Measurements from ENCODE around the gene LUZP2.

The LUZP2 gene

DNA sequence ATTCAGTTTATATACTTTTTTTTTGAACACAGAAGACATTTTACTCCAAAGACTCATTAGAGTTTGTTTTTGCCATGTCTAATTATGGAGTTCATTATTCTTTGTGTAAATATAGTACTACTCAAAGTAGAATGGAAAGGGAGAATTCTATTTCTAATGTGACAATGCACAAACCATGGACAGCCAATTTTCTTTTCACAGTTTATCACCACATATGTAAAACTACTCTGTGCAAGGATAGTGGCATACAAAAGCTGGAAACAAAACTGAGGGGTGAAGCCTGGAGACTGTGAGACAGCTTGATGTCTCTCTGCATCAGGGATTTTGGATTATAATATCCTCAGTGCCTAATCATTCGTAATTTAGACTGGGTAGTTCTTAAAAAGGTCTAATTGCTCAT is 75.5 kb downstream of the LUZP2 start:
- FAIRE-seq, result no peak

DNA sequence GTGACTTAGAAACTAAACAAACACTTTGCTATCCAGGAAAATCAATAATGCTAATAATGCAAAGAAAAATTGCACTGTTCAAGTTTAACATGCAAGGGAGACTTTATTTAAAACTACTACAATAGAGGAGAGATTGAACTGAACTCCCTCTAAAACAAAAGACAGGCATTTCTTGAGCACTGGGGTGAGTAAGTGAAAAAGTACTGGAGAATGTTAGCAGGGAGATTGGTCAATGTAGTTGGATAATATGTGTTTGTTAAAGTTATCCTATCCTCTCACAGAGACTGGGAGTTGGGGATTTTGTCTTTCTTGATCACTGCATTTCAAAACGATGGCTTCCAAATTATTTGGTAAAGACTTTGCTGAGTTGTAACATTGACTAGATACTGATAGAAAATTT is 77.6 kb downstream of the LUZP2 start:
- no peak for FAIRE-seq

DNA sequence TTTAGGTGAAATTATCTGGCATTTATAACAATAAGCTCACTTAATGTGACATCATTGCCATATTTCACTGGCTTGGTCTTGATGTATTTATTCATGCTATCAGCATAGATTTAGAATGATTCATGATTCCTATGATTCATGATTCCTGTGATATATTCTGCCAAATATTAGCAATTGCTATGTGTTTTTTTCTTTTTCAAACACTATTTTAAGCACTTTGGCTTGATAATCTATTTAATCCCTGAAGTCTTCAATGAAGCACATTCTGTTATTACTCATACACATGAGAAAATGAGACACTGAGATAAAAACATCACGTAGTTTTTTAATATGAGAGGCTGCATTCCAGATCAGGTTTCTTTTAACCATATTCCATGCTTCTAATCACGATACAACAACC is 78.5 kb downstream of the LUZP2 start:
- FAIRE-seq, result no peak

DNA sequence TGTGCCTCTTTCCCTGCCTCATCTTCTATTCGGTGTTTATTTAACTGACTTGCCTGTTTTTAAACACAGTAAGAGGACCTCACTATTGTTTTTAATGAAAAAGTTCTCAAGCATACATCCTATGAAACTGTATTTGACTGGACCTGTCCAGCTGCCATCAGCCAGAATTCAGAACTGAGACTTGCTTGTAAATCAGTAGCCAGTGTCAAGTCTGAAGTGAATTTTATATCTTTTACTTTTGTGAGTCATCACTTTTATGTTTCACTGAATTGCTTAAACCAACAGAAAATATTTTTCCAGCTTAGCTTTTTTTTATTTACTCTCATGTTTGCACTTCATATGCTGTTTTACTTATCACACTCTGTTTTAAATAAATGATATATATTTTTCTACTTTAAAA is 88.3 kb downstream of the LUZP2 start:
- no peak for FAIRE-seq

DNA sequence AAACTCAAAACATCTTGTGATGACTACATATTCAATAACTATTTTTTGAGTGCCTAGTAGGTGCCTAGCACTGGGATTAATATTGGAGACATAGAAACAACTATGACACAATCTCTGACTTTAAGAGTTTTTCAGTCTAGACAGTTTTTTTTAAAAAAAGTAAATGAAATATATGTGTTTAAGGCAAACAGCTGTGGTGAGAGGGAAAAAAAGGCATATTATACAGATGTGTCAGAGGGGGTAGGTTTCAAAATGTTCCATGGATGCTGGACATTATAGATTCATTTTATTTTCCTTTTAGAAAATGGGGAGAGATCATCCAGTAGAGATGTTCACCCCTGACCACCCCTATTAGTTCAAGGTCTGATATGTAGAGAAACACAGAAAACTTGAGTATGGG is 90.8 kb downstream of the LUZP2 start:
- FAIRE-seq, result no peak

DNA sequence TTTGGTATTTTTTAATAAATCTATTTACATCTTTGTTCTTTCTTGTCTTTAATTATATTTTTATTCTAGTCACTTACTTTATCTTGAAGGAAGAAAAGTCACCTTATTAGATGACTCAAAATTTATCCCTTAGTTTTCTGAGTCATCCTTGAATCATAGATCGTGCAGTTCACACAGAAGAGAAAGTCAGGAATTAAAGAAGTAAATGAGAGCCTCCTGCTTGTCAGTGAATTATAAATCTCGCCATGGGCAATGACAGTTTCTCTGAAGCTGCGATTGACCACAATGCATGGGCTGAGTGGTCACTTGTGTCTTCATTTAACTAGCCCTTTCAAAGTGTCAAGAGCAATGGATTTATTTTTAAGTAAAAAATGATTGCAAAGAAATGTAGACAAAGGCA is 91.2 kb downstream of the LUZP2 start:
- no peak for FAIRE-seq

DNA sequence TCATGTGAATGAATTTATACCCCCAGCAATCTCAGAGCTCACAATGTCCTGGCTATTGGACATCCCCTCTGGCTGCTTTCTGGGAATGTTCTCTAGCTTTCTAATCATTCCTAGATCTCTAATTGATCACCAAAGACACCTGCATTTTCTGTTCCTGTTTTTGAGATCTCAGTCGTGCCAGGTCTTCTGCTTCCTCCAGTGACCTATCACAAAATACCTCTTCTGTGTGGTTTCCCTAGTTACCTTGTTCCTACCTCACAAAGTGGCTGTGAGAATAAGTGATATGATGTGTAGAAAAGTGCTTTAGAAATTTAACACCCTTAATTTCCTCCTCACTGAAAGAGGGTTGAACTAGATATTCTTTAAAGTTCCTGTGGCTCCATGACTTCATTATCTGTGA is 92.2 kb downstream of the LUZP2 start:
- FAIRE-seq, result no peak

DNA sequence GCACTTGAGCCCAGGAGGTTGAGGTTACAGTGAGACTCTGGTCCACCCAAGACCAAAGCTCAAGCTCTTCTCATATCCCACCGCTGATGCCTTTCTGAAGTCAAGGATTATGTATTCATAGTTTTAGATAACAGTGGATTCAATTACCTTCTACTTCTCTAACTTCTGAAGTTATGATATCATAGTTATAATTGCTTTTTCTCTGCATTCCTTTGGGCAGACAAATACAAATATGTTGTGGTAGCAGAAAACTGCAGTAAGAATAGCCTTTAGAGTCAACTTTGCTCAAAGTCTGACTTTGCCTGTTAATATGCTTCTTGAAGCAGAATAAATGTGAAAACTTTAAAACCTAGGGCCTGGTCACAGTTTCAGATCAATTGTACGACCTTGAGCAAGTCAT is 94.4 kb downstream of the LUZP2 start:
- FAIRE-seq, result no peak

DNA sequence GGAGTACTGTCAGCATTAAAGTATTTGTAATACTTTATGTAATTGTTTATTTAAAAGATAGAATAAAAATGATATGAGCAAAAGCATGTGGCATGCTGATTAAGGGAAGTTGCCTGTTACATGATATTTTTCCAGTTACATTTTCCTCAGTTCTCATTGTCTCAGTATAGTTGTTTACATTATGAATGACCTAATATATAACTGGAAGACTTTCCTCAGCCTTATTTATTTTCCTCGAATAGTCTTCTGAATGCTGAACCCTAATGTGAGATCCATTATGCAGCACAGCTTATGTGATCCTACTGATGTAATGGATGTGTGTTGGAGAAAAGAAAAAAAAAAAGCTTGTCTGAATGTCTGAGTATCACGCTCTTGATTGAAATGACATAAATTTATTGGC is 95.5 kb downstream of the LUZP2 start:
- FAIRE-seq, result no peak

DNA sequence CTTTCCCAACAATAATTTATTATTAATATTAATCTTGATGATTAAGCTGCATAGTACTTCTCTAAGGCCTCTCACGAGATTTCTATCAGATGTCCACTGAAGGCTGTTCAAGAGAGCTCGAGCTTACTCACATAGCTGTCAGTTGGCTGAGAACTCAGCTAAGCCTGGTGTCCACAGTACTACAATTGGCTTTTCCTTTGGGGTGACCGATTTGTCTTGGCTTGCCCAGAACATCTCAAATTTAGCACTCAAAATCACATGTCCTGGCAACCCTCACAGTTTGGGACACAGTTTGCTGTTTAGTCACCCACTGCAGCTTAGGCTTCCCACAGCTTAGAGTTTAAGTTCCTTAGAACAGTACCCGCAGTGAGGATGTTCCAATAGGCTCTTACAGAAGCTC is 96.5 kb downstream of the LUZP2 start:
- no peak for FAIRE-seq

DNA sequence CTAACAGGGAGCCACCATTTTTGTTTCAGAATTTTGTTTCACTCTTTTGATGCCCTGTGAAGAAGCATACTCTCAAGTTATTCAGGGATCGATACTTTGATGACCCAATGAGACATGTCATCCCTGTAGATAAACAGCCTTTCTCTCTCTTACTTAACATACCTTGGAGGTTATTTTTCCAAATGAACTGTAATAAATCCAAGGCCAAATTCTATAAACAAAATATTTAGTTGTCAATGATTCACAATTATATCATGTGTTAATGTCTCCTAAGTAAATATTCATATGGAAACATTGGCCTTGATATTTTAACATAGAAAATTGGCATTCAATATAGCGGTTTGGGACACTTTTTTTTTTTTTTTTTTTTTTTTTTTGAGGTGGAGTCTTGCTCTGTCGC is 97.5 kb downstream of the LUZP2 start:
- FAIRE-seq, result no peak

DNA sequence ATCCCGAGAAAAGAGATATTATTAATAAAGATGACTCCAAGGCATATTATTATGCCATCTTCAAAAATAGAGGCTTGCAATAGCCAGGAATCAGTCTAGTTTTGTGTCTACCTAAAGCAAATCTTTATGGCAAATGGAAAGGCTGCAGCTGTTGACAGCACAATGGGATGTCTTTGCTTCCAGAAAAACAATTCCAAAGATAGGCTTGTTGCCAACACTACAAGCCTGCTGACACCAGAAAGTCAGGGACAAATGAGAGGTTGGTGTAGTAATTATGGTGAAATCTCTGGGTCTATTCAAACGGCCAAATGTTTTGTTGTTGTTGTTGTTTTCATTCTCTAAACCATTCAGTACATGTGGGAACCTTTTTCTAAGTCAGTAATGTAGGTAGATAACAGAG is 101.8 kb downstream of the LUZP2 start:
- FAIRE-seq, result no peak

DNA sequence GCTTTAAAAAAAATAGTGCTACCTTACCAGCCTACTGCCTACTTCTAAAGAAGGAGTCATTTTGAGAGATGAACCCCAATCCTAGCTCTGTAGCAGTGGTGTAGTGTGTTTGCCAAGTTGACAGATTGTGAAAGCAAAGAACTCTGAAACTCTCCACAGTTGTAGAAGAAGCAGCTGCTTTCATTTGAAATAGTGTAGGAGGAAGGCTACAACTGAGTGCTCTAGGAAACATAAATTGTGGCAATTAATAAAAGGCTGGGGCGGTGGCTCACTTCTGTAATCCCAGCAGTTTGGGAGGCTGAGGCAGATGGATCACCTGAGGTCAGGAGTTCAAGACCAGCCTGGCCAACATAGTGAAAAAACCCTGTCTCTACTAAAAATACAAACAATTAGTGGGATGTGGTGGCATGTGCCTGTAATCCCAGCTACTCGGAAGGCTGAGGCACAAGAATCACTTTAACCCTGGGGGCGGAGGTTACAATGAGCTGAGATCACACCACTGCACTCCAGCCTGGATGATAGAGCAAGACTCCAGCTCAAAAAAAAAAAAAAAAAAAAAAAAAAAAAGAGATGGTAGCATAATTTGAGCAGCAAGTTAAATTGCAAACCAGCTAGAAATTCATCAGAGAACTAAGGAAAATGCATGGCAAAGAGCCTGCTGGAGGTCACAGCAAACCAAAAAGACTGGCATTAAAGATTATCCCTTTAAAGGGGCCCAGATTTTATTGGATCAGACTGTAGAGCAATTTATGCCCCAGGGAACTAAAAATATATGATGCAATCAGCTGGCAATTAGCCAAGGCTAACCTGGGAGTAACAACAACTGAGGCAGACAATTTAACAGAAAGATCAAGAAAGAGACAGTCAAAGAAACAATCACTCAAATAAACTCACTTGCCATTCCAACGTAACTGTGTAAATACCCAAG is 112.6 kb downstream of the LUZP2 start:
- no peak for FAIRE-seq

DNA sequence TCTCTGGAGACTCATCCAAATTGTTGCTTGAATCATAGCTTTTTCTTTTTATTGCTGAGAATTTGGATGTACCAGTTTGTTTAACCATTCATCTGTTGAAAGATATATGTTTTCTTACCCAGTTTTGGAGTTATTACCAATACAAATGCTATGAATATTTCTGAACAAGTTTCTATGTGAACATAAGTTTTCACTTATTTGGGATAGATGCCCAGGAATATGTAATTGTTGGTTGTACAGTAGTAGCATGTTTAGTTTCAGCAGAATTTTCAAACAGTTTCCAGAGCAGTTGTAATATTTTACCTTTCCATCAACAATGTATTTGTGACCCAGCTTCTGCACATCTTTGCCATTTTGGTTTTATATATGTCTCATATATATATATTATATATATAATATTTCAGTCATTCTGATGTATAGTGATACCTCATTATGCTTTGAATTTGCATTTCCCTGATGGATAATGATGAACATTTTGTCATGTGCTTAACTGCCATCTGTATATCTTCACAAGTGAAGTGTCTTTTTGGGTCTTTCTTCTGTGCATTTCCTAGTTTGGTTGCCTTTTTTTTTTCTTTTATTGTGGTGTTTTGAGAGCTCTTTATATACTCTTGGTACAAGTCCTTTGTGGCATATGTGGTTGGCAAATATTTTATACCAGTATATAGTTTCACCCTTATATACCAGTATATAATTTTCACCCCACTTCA is 118.8 kb downstream of the LUZP2 start:
- FAIRE-seq, result no peak

DNA sequence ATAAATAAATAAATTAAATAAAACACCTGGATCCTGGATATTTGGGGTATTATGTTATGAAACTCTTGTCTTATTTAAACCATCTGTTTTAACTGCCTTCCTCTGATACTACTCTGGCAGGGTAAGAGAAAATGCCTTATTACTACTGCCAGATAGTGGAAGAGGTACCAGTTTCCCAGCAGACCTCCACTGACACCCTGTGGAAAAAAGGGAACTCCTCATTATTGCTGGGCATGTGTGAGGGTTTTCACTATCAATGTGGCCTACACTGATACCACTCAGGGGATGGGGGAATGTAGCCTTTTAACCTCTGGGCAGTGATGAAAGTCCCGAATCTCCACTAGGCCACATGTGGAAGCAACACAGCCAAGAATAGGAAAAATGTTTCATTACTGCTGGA is 121.0 kb downstream of the LUZP2 start:
- no peak for FAIRE-seq

DNA sequence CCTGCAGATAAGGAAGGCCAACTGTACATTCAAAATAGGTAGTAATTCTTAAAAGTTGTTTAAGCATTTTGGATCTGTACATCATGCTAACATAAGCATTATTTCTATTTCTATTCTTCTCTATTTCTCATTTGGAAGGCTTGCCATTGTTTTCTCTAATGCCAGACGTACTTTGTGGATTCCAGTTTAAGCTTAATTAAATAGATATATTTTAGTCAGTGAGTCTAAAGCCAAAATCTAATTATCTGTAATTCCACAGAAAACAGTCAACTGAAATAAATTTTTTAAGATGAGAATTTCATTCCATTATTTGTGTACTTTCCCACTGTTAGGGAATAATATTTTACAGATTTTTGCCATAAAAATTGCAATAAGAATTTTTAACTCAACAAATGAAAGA is 123.0 kb downstream of the LUZP2 start:
- no peak for FAIRE-seq

DNA sequence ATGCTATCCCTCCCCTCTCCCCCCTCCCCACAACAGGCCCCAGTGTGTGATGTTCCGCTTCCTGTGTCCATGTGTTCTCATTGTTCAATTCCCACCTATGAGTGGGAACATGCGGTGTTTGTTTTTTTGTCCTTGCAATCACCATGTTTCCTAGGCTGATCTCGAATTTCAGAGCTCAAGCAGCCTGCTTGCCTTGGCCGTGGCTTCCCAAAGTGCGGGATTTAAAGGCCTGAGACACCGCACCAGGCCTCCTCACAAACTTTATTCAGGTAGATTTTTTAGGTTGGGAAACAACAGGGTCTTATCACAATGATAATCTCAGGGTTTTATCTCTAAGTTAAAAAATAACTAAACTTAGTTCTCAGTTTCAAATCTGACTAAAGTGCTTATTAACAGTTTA is 125.4 kb downstream of the LUZP2 start:
- FAIRE-seq, result no peak

DNA sequence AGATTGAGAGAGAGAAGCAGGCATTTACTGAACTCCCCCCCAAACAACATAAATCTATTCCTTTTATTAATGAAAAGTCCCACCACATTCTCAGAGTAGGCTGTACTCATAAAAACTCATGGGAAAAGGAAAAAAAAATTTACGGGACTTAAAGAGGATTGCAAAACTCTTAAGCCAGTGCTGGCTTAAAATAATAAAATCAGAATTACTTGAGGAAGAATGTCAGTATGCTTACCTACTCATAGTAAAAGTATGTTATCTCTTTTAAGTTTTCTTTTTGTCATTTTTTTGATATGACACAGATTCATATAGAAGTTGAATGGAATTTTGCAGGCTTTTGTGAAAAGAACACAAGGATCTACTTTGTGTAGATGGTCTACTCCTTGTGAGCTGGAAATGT is 126.3 kb downstream of the LUZP2 start:
- FAIRE-seq, result no peak

DNA sequence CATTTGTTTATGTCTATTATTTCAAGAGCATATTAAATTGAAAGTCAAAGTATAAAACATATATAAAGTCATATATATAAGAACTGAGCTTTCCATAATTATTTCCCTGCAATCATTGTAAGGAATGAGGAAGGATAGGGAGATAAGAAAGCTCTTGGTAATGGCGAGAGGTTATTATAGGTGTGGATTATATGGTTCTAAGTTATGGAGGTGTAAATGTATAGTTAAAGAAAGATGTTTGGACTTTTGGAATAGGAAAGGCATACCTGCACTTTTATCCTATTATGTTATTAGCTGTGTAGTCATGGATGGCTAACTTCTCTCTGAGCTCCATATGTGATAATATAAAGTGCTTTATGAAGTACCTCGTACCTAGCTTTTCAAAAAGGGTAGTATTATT is 127.6 kb downstream of the LUZP2 start:
- no peak for FAIRE-seq

DNA sequence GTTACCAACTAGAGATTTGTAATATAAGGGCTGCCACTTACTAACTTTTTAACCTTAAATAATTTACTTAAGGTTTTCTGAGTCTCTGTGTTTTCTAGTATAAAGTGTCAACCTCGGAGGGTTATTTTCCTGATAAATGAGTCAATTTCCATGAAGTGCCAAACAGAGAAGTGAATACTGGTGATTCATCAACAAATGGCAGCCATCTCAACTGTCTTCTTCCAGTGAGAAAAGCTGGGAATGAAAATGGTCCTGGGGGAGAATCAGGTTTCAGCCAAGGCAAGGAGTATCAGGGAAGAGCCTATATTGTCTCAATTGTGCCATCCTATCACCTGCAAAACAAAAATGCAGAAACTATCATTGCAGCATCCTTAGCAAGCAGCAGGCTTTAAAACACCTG is 129.1 kb downstream of the LUZP2 start:
- FAIRE-seq, result no peak

DNA sequence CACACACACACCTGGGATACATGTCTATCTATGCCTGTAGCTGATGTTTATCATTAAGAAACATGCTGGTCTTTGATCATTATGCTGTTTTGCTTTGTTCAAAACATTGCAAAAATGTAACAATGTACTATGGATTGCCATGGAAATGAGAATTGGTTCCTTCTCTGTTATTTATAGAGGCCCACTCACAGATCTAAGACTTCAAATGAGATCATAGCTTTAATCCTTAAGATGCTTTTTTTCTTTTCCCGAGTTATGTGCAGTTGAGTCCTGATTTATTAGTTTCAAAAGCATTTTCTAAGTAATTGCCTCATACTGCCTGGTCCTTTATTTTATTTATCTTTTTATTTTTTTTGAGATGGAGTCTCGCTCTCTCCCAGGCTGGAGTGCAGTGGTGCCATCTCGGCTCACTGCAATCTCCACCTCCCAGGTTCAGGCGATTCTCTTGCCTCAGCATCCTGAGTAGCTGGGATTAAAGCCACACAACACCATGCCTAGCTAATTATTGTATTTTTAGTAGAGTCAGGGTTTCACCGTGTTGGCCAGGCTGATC is 131.4 kb downstream of the LUZP2 start:
- no peak for FAIRE-seq

DNA sequence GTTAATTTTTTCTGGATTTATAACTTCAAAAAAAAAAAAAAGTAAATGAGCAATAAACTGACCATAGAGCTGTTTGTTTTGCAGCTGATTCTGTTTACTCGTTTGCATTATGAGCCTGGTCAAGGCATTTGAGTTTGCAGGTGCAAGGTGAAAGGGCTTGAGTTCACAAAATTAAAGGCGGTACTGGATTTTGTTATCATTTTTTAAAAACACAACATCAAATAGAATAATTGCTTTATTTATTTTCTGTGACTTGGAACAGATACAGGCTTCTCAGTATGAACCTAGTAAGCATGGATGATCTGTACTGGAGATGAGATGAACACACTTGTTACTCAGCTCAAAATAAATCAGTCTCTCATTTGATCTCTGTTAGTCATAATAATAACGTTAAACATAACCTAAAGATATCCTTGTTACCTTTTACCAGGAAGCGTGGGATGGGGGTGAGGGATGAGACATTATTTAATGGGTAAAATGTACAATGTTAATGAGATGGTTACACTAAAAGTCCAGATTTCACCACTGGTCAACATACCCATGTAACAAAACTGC is 137.8 kb downstream of the LUZP2 start:
- no peak for FAIRE-seq

DNA sequence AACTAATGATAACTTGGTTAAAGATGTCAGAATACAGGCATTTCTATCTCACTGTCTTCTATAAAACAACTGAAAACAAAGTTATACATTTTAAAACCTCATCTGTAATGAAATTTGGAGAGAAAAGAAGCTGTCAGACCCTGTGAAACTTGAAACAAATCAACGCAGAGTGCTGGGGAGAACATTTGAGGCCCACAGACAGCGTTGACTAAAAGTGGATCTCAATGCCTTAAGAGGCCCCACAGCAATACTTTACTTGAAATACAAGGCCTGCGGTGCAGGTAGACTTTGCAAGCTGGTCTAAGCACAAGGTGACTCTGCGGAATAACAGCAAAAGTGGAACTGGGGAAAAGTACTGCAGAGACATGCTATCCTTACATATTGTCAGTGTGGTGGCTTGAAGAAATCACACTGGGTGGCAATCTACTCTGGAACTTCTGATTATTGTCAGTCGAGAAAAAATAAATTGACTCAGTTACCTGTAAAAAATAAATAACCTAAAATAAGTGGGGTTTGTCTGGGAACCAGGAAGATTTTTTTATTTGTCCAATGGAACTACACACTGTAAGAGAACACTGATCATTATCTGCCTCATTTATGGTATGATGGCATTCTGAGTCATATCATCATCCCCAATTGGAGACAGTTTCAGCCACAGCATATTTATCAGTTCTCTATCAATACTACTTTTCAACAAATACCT is 138.9 kb downstream of the LUZP2 start:
- FAIRE-seq, result no peak
